Hippocampal formation (tissue), 2 donors: ENCODE results near the gene LYRM7.
A peak's percentile ranks its signal among the peaks of the same experiment; 100 is the strongest.
"Not testable (repeated sequence)": the region's sequence is repeated elsewhere in the genome, so short reads cannot be mapped to it uniquely, and the experiment has no call there.

ENCODE experiments used
- DNase-seq, 2 donors: peaks; one replicate each; lab custom pipeline; 2025; lab: John Stamatoyannopoulos, UW

LYRM7 gene

GRCh38 chr5:131170540-131171275 is at the start of gene LYRM7:
LYRM7 (plus strand) TSS chr5:131170944; CDS start chr5:131171021, 77 bp downstream.
- peak; percentile 96 to 99 for DNase-seq

DNA sequence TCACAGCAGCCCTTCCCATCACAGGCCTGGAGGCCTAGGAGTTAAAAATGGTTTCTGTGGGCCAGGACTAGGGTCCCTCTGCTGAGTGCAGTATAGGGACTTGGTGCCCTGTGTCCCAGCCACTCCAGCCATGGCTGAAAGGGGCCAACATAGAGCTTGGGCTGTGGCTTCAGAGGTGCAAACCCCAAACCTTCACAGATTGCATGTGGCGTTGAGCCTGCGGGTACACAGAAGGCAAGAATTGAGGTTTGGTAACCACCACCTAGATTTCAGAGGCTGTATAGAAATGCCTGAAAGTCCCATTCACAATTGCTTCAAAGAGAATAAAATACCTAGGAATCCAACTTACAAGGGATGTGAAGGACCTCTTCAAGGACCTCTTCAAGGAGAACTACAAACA is 43.5 kb upstream of the LYRM7 start:
- DNase-seq, result not testable (repeated sequence)

DNA sequence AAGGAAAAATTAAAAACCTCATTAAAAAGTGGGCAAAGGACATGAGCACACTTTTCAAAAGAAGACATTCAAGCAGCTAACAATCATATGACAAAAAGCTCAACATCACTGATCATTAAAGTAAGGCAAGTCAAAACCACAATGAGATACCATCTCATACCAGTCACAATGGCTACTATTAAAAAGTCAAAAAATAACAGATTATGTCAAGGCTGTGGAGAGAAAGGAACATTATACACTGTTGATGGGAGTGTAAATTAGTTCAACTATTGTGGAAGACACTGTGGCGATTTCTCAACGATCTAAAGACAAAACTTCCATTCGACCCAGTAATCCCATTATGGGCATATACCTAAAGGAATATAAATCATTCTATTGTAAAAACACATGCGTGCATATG is 41.4 kb upstream of the LYRM7 start:
- no peak for DNase-seq

DNA sequence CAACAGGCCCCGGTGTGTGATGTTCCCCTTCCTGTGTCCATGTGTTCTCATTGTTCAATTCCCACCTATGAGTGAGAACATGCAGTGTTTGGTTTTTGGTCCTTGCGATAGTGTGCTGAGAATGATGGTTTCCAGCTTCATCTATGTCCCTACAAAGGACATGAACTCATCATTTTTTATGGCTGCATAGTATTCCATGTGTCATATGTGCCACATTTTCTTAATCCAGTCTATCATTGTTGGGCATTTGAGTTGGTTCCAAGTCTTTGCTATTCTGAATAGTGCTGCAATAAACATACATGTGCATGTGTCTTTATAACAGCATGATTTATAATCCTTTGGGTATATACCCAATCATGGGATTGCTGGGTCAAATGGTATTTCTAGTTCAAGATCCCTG is 37.7 kb upstream of the LYRM7 start:
- not testable (repeated sequence) for DNase-seq

DNA sequence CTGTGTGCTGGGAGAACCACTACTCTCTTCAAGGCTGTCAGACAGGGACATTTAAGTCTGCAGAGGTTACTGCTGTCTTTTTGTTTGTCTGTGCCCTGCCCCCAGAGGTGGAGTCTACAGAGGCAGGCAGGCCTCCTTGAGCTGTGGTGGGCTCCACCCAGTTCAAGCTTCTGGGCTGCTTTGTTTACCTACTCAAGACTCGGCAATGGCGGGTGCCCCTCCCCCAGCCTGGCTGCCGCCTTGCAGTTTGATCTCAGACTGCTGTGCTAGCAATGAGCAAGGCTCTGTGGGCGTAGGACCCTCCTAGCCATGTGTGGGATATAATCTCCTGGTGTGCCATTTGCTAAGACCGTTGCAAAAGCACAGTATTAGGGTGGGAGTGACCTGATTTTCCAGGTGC is 32.3 kb upstream of the LYRM7 start:
- DNase-seq, result not testable (repeated sequence)

DNA sequence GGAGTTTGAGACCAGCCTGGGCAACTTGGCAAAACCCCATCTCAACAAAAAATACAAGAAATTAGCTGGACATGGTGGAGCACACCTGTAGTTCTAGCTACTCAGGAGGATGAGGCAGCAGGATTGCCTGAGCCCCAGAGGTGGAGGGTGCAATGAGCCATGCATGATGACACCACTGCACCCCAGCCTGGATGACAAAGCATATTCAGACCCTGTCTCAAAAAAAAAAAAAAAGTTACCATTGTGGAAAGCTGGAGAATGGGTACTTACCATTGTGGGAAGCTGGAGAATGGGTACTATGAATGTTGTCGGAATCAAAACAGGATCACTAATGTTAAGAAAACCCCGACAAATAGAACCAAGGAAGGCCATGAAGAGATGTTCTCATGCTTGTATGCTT is 31.4 kb upstream of the LYRM7 start:
- no peak for DNase-seq

DNA sequence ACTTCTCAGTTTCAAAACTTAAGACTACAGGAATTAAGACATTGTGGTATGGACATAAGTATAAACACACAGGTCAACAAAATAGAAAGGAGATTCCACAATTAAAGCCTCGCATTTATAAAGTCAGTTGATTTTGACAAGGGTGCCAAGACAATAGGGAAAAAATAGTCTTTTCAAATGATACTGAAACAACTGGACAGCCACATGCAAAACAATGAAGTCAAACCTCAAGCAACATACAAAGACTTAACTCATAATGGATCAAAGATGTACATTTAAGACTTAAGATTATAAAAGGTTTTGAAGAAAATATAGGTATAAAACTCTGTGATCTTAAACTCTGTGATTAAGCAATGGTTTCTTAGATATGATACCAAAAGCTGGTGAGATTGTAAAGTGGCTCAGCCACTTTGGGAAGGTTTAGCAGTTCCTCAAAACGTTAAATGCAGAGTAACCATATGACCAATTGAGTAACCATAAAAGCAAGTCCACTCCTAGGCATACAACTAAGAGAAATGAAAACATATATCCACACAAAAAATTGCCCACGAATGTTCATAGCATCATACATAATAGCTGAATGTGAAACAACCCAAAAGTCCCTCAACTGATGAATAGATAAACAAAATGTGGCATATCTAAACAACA is 27.6 kb upstream of the LYRM7 start:
- no peak for DNase-seq

GRCh38 chr5:131147258-131147657 is 23.5 kb upstream of the LYRM7 start:
- no peak for DNase-seq

GRCh38 chr5:131148835-131149234 is 21.9 kb upstream of the LYRM7 start:
- DNase-seq, result peak; percentile 54 to 83

- no peak for DNase-seq
These were observed 20.3 kb upstream of the LYRM7 start for GRCh38 chr5:131150408-131150807.

- DNase-seq, result no peak
These were observed 19.5 kb upstream of the LYRM7 start for GRCh38 chr5:131151216-131151615.

GRCh38 chr5:131156385-131156784 is 14.4 kb upstream of the LYRM7 start:
- DNase-seq, result no peak

GRCh38 chr5:131156957-131157356 is 13.8 kb upstream of the LYRM7 start:
- no peak for DNase-seq

GRCh38 chr5:131160134-131160533 is 10.6 kb upstream of the LYRM7 start:
- no peak for DNase-seq

GRCh38 chr5:131163276-131164119 is 7.2 kb upstream of the LYRM7 start:
- no peak for DNase-seq

DNA sequence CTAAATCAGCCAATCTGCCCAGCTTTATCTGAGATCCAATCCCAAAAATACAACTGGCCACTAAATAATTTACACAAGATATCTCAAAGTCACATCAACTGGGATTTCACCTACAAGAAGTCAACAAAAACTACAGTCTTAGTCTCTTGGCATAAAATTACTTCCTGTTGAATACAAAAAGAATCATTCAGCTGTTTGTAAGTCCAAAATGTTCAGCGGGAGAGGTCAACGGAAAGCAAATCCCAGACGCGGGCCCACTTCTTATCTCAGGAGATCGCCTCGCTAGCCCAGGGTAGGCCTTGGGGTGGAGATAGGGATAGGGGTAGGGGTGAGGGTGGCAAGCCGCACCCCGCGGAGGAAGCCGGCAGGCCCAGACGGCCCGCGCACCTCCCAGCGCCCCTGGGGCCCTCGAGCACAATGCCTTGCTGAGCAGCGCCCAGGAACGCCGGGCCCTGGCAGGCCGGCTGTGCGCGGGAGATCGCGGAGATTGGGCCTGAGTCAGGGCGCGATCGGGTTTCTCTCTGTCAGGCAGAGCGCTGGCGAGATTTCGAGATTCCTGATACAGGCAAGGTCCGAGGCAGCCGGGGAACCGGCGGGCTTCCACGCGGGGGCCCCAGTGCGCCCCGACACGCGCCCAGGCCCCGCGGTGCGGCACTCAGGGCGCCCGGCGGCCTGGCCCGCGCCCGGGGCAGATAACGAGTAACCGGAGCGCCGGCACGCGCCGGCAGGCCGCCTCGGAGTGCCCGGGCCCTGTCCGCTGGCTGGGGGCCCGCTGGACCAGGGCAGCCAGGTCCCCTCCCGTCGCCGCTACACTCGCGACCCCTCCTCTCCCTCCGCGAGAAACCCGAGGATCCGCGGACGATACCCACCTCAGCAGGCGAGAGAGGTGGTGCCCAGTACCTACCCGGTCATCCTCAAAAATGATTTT is 6.3 kb upstream of the LYRM7 start:
- peak; percentile 64 to 70 for DNase-seq

DNA sequence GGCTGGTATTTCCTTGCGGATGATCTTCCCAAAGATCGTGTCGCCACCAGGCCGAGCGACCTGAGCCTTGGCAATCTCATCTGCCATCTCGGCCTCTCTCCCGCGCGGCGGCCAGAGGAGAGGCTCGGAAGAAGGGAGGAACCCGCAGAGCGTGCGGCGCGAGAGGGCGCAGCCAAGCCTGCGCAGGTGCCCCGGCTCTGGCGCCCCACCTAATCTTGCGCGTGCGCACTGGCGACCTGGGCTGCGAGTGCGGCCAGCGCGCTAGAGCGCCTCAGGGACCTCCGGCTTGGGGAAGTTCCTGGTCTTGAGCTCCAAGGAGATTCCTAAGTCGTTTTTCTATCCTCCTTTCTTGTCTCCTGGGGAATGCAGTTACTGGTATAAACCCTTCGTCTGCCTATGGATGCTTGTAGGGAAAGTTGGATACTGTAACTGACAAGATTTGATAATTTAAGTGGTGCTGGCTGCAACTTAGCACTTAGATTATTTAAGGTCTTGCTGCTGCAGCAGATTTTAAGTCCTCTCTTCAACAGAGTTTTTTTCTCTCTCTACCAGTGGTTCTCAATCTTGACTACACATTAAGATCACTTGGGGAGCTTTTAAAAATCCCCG is 5.5 kb upstream of the LYRM7 start, which contains the start of gene HINT1:
TSS of gene HINT1 (minus strand) at position 138 of the 609 bp plus-strand sequence. CDS start at position 87, 51 bp downstream.
- peak; percentile 78 to 80 for DNase-seq

DNA sequence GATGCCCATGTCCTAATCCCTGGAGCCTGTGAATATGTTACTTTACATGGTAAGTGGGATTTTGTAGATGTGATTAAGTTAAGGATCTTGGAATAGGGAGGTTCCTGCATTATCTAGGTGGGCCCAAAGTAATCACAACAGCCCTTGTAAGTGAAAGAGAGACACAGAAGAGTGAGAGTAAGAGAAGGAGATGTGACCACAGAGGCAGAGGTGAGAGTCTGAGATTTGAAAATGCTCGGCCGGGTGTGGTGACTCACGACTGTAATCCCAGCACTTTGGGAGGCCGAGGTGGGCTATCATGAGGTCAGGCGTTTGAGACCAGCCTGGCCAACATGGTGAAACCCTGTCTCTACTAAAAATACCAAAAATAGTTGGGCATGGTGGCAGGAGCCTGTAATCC is 3.1 kb upstream of the LYRM7 start:
- no peak for DNase-seq

DNA sequence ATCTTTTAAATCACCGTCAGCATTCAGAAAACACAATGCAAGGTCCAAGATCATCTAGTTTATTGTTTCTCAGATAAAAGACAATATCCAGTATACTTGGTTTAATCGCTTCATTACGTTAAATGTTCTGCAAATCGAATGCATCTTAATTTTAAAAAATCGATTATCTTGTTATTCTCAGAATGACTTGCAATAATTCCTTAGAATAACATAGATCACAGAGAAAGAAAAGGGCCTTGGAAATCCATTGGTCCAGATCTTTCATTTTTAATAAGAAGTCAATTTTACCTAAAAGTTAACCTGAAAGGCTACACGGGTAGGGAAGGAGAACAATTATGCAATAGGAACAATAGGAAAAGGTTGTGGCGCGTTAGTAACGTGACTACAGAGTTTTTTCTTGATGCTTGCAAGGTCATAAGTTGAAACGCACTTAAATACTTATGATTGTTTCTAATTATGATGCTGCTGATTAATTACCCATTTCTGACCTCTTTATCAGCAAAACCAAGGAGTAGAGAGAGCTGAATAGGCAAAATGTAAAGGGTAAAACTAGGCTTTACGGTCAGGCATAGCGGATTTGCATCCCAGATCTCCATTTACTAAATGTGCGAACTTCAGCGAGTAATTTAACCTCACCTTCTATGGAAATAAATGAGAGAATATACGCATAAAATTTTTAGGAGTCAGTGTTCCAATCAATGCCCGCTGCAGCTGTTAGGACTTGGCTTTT is 769 bp upstream of the LYRM7 start:
- no peak for DNase-seq

DNA sequence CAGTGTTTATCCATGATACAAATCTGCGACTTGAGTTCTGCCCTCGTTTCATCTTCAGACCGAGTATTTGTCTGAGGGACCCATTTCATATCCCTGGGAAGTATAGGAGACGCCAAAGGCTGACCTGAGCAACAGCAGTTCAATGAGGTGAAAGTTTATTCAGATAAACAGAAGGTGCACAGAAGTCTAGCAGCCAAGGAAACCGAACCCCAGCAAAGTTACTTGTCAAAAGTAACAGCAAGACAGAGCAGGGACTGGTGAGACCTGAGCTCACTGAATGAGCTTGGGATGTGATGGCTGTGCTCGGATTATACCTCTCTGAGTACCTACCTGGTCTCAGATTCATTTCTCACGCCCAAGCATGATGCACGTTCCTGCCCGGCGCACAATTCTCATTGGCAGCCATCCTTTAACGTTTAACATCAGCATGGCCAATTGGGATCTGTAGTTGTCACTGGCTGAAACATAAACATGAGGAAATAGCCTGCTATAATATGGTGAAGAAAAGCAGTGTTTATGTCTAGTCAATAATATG is 599 bp downstream of the LYRM7 start:
- no peak for DNase-seq
